NCI-H1092 treated with DMSO at 0.1 percent for 48 hours (cell line): ENCODE measurements around the gene EXOC7.

Experiments used
- DNase-seq: peaks from one replicate; lab custom pipeline; 2025; lab: John Stamatoyannopoulos, UW

EXOC7 gene, protein sequence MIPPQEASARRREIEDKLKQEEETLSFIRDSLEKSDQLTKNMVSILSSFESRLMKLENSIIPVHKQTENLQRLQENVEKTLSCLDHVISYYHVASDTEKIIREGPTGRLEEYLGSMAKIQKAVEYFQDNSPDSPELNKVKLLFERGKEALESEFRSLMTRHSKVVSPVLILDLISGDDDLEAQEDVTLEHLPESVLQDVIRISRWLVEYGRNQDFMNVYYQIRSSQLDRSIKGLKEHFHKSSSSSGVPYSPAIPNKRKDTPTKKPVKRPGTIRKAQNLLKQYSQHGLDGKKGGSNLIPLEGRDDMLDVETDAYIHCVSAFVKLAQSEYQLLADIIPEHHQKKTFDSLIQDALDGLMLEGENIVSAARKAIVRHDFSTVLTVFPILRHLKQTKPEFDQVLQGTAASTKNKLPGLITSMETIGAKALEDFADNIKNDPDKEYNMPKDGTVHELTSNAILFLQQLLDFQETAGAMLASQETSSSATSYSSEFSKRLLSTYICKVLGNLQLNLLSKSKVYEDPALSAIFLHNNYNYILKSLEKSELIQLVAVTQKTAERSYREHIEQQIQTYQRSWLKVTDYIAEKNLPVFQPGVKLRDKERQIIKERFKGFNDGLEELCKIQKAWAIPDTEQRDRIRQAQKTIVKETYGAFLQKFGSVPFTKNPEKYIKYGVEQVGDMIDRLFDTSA

DNA sequence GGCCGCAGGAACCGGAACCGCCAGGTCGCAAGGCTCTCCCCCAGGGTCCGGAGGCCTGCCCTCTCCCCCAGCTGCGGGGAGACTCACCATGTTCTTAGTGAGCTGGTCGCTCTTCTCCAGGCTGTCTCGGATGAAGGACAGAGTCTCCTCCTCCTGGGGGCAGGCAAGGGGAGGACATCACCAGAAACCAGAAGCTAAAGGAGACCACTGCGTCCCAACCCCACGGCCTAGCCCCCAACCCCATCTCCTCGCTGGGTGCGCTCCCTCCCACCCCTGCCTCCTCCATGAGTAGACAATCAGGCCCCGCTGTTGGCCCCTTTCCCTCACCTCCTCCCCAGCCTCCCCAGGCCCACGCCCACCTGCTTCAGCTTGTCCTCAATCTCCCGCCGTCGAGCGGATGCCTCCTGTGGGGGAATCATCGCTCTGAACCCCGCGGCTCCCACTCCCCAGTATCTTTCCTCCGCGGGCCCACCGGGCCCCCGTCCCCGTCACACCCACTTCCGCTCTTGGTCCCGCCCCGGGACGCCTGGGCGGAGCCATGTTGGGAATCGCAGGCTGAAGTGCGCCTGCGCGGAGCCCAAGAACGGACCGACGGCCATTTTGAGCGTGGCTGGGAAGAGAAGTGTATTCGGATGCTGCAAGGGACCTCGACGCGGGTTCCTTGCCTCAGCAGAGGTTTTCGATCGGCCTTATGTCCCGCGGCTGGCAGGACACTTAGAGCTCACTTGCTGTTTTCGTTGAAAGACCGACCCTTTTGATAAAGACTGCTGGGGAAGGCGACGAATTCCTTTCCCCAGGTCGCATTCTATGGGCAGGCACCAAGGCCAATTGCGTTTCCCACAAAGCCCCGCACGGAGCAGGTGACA, at the start of gene EXOC7:
Gene EXOC7, minus strand, starts transcription at position 514 of the 866 bp plus-strand sequence. Its CDS starts 95 bp downstream, at position 419.
- DNase-seq, result peak; percentile 94

DNA sequence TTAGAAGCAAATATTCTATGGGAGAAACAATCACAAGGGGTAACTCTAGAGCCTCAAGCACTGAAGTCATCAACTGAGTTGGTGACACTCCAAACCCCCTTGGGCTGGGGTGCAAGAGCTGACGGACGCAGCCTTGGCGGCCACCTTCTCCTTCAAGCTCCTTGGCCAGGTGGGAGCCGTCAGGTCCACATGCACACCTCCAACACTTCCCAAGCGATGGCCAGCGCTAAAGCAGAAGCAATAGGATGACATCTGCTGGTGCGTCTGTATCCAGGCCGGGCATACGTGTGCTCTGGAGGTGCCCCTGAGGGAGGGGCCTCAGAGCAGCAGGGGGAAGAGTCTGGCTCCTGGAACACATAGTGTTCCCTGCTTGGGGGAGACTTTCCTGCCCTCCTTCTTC, 49.6 kb upstream of the EXOC7 start:
- no peak for DNase-seq

DNA sequence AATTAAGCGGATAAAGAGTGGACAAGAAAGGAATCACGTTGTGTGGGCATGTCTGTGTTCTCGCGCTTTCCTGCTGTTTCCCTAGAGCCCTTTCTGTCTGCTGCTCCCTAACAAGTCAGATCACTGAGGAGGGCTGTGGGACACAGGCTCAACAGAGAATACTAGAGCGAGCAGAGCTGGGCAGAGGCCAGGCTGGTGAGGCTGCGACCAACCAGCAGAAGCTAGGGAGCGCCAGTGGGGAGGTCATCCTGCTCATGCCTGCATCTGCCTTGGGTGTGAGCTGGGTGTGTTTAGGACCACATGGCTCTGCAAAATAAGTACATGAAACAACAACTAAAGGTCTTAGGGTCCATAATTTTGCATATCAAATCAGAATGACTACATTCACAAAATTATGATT, 49.0 kb upstream of the EXOC7 start:
- no peak for DNase-seq

DNA sequence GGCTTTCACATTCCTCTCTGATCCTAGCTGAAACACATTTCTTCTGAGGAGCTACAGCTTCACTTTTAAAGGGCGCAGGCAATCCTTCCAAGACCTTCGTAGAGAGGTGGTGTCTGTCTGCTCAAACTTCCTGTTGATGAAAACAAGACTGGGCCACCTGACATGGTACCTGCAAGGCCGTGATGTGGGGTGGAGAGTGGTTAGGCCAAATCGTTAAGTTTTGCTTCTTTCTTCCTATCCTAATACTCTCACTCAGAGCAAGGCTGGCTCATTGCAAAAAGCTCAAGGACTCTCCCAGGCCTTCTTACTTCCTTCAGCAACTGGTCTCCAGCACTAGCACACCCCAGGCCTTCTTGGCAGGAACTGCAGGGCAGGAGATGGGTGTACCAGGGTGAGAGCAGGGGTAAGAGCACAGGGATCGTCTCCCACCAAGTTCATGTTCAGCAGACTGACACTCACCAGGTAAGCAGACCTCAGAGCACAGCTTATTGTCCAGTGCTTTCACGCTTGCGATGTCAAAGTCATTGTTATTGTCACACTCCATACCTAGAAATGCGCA, 48.4 kb upstream of the EXOC7 start:
- no peak for DNase-seq

DNA sequence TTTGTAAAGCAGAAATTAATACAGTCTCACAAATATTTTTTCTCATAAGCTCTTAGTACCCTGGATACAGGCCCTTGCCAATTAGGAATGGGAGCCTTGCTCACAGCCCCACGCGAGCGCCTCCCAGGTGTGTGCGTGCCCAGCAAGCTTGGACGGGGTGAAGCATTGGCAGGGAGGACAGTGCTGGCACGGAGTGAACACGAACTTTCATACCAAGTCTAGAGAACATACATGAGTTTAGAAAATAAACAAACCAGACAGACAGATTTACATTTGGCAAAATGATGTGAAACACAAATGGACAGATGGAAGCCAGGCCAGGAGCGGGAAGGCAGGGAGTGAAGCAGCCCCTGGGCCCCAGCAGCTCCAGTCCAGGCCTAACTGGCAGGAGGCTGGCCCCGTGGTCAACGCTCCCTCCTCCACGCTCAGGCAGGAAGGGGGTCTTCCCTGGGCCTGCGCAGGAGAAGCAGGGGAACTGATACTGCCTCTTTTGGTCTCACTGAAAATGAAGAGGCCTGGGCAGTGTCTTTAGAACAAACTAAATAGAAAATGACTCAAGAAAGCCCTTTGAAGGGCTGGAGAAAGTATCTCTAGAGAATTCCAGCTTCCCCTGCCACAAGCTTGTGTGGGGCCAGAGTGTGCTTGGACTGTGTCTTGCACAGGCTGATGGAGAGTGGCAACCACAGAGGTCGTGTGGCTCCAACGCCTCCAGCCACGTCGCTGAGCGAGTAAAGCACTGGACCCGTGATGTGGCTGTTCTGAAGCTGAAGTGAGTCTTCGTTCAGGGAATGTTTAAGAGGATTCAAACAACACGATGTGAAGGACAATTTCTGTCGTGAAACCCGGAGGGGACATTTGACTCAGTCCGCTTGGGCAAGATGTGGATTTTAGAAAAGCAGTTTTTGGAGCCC, 47.4 kb upstream of the EXOC7 start:
- DNase-seq, result no peak

DNA sequence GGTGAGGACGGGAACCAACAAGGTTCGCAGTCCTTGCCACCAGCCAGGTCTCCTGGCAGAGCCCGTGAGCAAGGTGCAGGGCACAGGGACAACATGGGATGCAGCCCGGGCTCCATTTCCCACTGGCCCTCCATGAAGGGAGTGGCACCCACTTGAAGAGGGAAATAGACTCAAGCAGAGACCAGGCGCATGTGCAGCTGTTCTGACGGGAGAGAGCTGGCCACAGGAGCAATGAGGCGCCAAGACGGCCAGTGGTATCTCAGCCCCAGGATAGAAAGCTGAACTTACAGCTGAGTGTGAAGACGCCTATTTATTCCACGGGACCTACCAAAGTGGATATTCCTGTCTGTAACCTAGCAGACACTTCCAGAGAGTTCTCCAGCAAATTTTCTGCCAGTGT, 45.6 kb upstream of the EXOC7 start:
- DNase-seq, result no peak

DNA sequence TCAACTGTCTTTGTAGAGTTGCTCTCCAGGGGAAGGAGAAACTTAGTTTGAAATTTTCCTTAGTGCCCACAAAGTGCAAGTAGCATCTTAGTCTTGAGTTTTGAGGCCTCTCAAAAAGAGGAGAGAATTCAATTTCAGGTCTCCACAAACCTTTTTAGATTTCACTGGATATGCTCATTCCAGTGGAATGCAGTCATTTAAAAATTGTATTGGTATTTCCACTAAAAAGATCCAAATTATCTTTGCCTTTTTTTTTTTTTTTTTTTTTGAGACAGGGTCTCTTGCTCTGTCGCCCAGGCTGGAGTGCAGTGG, 44.4 kb upstream of the EXOC7 start:
- DNase-seq, result no peak

DNA sequence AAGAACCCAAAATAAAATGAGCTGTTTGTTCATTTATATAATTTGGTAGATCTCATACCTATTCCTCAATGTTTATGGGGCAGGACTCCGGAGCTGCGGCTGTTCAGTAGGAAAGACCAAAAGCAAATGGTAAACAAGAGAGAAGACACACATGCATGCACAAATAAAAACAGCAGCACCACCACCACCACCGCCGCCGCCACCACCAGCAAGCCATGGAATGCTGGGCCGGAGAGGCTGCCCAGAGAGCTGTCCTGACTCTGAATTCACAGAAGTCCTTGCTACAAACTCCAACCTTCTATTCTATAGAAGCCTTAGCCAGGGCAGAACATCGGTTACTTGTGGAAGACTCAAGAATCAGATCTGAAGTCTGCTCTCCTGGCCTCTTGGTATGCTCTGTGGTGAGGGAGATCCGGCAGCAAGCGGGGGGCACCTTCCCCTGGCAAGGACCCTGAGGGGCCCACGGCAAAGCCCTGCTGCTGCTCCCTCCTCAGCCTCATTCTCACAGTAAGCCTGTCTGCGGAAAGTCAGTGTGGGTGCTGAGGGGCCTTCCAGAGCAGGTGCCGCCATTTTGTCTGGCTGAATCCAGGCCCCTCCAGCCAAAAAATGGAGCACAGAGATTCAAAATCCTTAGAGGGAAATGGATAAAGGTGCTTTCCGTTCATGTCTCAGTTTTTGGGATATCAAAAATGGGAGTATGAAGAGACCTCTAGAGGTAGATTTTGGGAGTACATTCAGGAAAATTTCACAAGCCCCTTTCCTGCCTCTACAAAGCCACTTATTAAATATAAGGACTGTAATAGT, 43.8 kb upstream of the EXOC7 start:
- peak; percentile 16 for DNase-seq

DNA sequence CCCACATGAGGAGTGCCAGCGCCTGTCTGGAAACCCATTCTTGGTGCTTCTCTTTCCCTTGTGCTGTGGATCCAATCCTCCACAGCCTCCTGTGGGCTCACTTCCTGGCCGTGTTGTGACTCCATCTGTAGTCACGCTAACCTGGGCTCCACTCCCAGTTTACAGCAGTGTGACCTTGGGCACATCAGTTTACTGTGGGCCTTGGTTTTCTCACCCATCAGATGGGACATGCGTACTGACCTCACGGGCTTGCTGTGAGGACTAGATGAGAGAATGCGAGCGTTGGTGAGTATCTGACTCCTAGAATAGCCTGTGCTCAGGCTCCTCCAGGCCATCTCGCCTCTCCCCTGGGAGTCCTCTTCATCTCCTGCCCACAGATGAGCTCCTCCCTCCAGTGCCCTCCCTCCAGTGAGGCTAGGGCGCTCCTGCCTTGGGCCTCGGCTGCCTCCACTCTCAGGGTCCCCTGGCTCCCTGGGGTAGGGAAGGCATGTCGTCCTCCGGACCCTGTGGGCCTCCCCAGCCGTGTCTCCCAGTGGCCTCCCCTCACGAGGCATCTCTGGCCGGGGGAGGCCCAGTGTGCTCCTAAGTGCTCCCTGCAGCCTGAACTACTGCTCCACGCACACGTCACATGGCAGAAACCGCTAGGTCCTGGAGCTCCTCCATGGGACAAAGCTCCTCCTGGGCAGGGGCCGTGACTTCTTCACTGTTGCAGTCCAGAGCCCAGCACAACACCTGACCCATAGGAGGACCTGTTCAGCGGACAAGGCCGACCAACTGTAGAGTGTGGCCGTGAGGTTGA, 42.7 kb upstream of the EXOC7 start:
- DNase-seq, result no peak

DNA sequence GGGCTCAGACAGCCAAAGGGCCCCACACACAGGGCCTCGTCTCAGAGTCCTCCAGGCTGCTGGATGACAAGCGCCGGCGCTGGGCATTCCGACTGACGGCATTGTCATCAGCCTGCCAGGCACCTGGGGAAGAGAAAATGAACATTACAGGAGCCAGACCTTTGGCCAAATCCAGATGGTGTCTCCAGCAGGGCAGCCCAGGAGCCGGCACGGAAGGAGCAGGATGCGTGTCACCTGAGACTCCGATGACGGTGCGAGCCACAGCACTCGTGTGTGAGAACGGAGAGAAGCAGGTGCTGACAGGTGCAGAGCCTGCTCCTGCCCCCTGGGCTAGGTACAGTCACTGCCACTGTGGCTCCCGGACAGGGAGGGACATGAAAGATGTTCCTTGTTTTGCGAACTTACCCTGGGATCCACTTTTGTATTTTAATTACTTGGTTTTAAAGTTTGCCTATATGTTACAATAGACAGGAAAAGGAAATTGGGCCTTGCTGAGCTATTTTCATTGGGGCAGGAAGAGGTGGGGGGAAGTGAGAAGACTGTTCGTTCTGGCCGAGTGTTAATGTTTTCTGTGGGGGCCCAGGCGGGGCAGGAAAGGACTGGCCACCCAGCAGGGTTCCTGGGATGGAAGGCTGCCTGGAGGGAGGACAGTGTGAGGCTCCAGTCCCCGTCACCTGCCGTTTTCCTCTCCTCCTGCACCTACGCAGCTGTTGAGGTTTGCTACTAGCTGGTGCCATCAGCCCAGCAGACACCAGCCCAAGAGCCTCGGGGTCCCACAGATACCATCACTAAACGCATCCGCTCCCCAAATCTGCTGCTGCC, 41.9 kb upstream of the EXOC7 start:
- DNase-seq, result no peak

DNA sequence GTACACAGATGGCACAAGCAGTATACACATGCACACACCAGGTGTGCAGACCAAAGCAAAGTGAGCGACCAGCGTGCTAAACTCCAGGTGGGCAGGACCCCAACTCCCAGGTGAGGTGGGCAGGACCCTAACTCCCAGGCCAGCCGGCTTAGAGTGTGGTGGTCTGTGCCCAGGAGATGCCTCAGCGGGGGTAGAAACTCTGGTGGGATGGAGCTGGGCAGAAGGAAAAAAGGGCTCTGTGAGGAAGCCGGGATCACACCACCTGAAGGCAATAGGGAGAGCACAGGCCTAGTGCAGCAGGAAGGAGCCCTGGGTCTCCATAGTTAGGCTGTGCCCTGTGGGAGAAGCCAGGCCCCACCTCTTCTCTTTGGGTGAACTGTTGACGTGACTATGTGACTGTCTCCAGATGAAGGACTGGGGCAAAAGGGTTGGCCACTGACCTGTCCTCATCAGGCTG, 39.0 kb upstream of the EXOC7 start:
- no peak for DNase-seq

DNA sequence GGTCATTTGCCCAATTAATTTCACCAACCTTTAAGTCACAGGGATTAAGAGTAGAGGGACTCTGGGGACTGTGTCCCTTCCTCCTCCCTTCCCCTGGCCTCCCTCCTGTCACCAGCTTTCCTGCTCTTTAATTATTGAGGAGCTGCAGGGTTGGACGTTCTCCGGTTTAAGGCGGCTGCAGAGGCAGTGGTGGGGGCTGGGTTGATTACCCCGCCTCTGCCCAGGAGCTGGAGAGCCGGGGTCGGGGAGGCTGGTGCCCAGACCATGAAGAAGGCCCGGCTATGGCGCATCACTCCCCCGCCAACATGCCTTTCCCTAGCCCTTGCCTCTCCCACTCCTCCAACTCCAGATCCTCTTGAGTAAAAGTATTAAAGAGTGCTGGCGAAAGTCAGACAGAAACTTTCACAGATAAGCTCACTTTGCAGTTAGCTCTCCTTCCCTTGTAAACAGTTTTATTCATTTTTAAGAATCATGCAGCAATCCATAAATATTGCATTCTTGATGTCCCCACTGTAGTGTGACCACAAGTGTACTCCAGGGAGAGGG, 38.5 kb upstream of the EXOC7 start:
- DNase-seq, result no peak

DNA sequence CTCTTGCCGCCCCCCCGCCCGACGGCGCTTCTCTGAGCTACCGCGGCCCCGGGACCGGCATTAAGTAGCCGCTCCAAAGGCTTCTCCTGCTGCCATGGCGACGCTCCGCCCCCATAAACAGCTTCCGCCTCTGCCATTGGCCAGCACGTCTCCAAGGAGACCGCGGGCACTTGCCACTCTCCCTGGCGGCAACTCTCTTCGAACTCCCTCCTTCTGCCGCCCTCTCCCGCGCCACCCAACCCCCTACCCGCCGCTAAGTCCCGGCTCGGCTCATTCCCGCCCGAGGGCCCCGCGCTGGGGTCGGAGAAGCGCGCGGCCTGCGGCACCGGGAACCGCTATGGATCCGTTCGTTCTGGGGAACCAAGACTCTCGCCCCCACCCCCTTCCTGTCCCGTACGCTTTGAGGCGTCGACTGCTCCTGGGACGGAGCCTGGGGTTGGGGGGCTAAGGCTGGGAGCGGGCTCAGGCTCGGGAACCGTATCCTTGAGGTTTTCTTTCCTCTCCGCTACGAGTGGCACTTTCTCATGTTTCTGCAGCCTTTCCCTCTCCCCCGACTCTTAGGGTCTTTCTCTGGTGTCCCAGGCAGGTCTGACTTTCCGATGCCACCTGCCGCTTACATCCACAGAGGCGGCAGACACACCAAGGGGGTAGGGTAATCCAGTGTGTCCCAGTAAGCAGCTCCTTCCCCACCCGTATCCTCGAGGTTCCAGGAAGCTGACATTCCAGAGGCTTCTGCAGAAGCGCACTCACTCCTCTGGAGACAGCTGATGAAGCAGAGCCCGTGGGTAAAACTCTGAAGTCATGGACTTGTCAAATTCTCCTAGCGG, 37.8 kb upstream of the EXOC7 start, which contains the start of gene FOXJ1:
Gene FOXJ1, minus strand, starts transcription at position 34 of the 827 bp plus-strand sequence. CDS start 850 bp downstream, outside the sequence.
- peak; percentile 90 for DNase-seq

DNA sequence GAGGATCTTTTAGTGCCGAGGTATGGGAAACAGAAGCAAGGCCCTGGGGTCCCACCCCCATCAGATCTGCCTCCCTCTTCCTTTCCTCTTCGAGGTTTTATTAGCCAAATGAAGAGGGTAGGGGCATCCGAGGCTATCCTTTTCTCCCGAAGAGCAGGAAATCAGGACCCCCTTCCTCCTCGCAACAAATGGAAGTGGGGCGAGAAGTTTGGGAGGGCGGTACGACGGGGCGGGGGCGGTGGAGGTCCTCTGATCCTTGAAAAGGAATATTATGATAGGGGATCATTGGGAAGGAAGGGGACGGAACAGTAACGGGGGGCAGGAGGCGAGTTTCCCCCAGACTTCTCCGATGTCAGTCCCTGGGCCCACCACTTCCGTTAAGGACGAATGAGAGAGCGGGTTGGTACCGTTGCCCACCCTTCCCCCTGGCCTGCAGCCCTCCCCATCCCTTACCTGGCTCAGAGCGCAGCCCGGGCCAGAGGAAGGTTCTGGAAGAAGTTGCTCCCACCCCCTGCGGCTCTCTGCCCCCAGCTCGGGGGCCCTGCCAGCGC, 37.1 kb upstream of the EXOC7 start:
- no peak for DNase-seq

DNA sequence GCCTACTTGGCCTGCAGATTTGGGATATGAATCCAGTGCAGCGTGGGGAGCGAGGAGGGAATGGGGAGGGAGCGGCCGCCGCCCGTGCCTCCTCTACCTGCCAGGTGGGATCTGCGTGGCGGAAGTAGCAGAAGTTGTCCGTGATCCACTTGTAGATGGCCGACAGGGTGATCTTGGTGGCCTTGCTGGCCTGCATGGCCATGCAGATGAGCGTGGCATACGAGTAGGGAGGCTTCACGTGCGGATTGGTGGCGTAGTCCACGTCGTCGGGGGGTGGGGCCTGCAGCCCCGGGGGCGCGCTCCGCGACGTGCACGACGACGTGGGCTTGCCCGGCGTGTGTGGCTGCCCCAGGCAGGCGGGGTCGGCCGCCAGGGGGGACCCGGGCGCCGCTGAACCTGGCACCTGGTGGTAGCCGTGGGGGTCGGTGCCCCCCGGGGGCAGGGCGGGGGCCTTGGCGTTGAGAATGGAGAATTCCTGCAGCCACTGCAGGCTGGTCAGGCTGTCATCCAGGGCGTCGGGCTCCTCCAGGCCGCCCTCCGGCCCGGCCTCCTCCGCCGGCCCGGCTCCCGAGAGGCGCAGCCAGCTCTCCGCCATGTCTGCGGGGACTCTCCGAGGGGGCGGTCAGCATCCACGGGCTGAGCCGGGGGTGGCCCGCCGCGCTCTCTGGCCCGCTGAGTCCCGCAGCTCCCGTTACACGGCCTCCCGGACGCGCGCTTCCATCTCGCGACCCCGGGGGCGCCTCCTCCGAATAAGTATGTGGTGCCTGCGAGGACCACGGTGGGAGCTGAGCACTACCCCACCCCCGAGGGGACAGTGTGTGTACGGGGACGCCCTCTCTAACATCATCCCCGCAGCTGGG, 36.4 kb upstream of the EXOC7 start:
- DNase-seq, result no peak
